CD4-positive, alpha-beta T cell treated with Interleukin-12 subunit alpha and Interleukin-12 subunit beta, for 1 hour (primary cell): ENCODE results near the gene PDPK1.

ENCODE experiments used
- DNase-seq: peaks from one replicate; pipeline ENCODE4 v3.0.0-alpha.2; 2020

PDPK1 gene

GRCh38 chr16:2537451-2538379, at the start of gene PDPK1:
PDPK1 (plus strand) TSS chr16:2538021; CDS start chr16:2538113, 92 bp downstream.
- DNase-seq = peak; percentile 97

DNA sequence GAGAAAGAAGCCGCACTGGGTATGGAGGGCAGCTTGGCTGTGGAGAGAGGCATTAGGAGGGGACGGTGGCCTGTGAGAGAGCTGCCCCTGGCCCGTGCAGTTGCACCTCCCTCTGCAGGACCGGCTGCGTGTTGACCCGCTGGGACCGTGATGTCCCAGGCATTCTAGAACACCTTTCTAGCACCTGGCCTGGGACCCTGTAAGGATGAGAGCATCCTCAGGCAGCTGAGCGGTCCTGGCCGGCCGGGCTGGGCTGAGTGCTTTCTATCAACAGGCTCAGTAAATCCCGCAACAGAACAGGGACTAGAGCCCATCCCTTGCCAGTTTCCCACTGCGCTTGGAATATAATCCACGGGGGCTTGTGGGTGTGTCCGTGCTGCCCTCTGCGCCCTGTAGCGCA, 48.2 kb upstream of the PDPK1 start:
- no peak for DNase-seq

- no peak for DNase-seq
These were observed 47.4 kb upstream of the PDPK1 start for GRCh38 chr16:2490190-2491105.

- no peak for DNase-seq
These were observed 45.5 kb upstream of the PDPK1 start for GRCh38 chr16:2492292-2492691.

DNA sequence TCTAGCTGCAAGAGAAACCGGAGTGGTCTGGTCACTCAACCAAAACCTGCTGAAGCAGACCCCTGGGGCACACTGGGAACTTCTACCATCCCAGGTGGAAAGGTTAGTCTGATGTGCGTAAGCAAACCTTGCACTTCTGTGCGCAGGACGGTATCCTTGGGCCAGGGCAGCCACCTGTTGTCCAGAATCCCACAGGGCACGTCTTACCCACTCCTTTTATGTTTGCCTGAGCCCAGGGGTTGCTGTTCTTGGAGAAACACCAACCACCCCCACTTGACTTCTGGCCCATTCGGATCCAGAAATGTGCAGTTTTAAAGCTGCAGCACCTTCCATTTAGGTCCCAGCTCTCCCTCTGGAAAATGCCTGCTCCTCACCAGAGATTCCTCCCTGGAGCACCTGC, 44.2 kb upstream of the PDPK1 start:
- DNase-seq = no peak

GRCh38 chr16:2494616-2495015, 43.2 kb upstream of the PDPK1 start:
- no peak for DNase-seq

- DNase-seq = no peak
These were observed 42.8 kb upstream of the PDPK1 start for GRCh38 chr16:2495041-2495440.

- no peak for DNase-seq
These were observed 41.4 kb upstream of the PDPK1 start for GRCh38 chr16:2496223-2497115.

GRCh38 chr16:2497116-2497630, 40.6 kb upstream of the PDPK1 start:
- no peak for DNase-seq

DNA sequence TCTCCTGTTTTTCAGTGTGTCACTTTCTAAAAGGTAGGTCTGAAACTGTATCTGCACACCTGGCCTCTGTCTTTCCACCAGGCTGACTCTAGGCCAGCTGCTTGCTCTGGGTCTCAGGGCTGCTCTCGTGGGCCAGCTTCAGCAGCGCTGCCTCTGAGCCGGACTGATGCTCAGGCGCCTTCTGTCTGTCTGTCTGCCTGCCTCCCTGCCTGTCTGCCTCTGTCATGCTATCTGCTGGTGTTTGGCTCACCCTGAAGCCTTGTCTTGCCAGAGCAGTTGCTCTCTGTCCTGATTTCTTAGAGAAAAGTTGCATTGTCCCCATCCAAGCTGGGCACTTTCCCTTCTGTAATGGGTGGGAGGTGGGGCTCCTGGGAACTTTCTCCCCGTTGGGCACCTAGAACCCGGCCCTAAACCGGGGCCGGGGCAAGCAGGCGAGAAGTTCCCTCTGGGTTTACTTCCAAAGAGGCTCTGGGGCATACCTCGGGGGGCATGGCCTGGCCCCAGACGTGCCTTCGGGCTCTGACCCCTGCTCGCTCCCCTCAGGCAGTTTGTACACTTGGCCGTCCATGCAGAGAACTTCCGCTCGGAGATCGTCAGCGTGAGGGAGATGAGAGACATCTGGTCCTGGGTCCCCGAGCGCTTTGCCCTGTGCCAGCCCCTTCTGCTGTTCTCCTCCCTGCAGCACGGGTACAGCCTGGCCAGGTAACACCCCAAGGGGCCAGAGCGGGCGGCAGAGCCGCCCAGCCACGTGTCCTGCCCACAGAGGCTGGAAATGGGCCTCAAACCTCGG, 39.9 kb upstream of the PDPK1 start:
- DNase-seq = no peak

DNA sequence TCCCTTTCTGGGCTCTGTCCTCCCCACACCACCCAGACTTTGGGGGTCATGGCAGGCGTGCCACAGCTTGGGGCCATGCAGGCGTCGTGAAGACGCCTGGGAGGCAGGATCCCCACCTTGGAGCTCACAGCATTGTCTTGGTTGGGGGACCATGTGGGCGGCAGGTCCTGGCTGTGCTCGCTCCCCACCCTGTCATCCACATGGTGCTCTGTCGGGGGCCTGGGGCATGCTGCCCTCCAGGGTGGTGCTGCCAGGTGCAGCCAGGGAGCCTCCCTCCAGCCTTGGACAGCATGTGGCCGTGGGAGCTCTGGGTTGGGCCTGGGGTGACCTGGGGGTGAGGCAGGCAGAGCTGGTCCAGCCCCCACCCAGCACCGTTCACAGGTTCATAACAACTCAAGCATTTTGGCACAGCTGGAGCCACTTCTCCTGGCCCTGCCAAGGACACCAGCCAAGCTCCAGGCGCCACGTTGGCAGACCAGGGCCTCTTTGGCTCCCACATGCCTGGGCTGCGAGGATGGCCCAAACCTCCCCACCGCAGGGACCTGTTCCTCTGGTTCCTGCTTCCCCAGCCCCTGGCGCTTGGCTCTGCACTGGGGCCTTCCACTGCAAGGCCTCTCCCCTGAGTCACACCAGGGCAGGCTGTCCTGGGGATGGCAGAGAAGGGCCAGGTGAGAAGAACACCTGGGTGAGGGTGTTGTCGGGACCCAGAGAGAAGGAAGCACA, 39.1 kb upstream of the PDPK1 start:
- no peak for DNase-seq

- DNase-seq = no peak
These were observed 38.4 kb upstream of the PDPK1 start for GRCh38 chr16:2499454-2499853.

DNA sequence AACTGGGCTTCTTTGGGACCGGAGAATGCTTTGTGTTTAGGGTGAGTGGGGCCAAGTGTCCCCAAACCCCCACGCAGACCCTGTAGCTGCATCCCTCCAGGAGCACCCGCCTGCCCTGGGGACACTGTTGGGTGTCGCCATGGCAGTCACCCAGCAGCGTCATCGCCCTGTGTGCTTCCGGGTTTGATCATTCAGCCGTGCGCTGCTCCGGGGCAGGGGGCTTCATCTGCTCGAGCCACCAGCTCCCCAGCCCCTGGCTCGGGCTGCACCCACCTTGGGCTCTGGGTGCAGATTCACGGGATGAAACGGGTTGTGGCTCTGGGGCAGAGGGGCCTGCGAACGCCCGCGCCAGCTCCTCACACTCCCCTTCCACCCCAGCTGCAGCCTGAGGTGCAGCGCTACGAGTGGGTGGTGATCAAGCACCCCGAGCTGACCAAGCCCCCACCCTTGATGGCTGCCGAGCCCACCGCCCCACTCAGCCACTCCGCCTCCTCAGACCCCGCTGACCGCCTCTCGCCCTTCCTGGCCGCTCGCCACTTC, 37.9 kb upstream of the PDPK1 start:
- no peak for DNase-seq

DNA sequence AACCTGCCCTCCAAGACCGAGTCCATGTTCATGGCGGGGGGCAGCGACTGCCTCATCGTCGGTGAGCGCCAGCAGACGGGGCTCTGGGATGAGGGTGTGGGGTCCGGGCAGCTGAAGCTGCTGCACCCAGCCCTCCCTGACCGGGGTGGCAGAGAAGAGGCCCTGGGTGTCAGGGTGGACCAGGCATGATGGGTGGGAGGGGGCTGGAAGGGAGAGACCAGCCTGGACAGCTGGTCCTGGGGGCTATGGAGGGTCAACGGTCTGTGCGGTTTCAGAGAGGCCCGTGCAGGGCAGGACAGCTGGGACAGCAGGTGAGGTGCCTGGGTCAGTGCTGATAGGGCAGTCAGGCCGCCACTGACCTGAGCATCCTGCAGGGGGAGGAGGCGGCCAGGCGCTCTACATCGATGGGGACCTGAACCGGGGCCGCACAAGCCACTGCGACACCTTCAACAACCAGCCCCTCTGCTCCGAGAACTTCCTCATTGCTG, 37.3 kb upstream of the PDPK1 start:
- DNase-seq = no peak

DNA sequence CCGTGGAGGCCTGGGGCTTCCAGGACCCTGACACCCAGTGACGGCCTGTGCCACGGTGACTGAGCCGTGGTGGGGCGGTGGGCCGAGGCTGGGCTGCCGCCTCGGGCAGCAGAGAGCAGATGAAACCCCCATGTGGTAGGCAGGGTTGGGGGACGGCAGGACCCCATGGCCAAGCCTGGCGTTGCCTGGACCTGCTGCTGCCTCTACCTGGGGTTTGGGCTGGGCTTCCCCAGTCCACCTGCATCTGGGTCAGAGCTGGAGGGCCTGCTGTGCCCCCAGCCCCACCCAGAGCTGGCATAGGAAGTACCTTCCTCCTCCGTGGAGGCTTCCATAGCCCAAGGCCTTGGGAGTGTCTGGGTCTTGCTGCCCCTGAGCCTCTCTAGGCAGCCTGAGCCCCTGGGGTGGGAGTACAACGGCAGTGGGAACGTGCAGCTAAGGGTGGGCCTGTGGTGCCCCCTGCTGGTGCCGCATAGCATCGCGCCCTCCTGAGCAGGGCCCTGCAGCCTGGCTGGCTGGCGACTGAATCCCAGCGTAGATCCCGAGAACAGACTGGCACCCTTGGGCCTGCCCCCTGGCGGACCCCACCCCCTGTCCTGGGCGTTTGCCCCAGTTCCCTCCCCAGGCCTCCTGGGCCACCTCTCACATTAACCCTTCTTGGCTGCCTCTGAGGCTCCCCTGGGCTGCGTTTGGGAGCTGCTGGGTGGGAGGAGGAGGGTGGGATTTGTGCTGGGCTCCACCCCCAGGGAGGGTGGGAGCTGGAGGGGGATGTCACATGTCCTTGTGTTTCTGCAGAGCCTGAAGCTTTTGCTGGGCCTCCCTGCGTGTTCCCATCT, 36.7 kb upstream of the PDPK1 start:
- peak; percentile 82 for DNase-seq

DNA sequence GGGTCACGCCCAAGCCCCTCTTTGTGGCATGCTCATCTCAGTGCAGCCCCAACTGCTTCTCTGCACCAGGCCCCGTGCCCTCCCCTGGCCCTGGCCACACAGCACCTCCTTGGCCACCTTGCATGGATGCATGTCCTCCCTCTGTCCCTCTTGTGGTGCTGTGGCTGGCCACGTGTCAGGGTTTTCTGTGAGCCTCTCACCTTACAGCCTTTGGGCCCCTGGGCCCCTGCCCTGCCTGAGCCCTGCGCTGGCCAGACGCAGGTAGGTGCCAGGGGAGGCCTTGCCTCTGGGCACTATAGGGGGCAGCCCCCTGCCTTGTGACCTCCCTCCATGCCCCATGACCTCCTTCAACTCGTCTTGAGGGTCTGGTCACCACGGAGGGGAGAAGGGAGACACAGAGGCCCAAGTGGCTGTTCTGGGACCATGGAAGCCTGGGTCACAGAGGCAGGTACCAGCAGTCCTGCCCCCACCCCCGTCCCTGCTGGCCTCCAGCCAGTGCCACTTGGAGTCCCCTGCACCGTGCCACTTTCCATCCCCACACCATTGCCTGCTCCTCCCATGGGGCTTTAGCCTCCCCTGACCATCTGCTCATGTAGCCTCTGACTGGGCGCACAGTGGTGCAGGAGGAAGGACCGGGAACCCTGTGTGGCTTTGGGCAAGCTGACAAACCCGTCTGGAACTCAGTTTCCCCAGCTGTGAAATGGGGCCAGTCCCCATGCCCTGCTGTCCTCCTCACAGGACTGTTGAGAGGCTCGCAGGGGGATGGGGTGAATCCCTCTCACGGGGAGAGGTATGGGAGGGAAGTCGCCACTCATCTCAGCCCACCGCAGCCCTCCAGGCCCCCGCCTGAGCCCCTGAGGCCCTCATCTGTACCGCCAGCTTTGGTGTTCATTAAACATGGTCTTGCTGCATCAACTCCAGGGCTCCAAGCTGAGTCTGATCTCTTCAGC, 35.6 kb upstream of the PDPK1 start:
- DNase-seq = no peak

GRCh38 chr16:2505695-2506094, 32.1 kb upstream of the PDPK1 start:
- DNase-seq = no peak

DNA sequence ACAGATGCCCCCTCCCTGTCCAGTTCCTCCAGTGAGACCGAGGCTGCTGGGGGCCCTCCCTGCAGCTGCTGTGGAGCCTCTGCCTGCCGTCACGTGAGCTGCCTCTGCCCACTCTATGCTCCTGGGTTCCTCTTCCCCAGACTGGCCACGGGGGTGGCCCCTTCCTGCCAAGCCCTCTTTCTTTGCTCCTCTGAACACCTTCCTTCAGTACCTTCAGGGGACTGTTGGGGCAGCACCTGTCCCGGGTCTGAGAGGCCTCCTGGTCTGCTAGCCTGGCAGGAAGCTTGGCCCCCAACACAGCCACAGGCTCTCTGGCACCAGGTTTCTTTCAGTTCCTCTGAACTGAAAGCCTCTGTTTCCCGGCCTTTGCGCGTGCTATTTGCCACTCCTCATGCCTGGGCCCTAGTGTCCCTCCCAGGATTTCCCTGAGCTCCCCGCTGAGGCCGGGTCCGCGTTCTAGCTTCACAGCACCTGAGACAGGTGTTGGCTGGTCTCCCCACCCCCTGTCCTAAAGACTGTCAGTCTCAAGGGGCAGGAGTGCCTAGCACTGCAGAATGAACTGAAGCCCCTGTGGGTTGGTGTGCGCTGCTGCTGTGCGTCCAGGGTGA, 30.7 kb upstream of the PDPK1 start:
- no peak for DNase-seq
